ENCODE data around the gene POLL.

GRCh38 chr10:101612872-101613271 lies 24.8 kb upstream of the POLL start:
- TF ChIP-seq GATA2 (IDR thresholded peaks at IDR 0.05; ENCODE audit: low read depth, low read length), result no peak
- TF ChIP-seq GATA3 (IDR thresholded peaks at IDR 0.05; ENCODE audit: low read depth, low read length), result no peak

All from SH-SY5Y (cell line).